Skeletal muscle tissue (tissue), 4 donors: ENCODE measurements around the gene SIRT5. TPM values are rescaled to one million over a fixed set of nuclear protein-coding genes. Genes with fewer than 3 reads are reported as not detected.

Source experiments
- H3K27ac ChIP-seq: one replicate; pipeline ENCODE4 v1.7.0; 2013; ENCODE audit warnings: mild to moderate bottlenecking, low read depth, low read length, inconsistent platforms
- H3K27me3 ChIP-seq, 3 donors: one replicate each; pipeline ENCODE4 v1.7.0; 2013; ENCODE audit warnings: low read length in 3 of 3; ENCODE audit not compliant: control insufficient read depth in 3 of 3, insufficient read depth in 3 of 3
- H3K36me3 ChIP-seq, 3 donors: one replicate each; pipeline ENCODE4 v1.7.0; 2013; ENCODE audit warnings: low read length in 3 of 3; ENCODE audit not compliant: control insufficient read depth in 3 of 3, insufficient read depth in 3 of 3
- H3K4me1 ChIP-seq, 3 donors: one replicate each; pipeline ENCODE4 v1.7.0; 2013; ENCODE audit warnings: low read length in 3 of 3, mild to moderate bottlenecking in 3 of 3; ENCODE audit not compliant: control insufficient read depth in 3 of 3, insufficient read depth in 3 of 3
- H3K4me3 ChIP-seq, 3 donors: one replicate each; pipeline ENCODE4 v1.7.0; 2013; ENCODE audit warnings: low read length in 3 of 3
- H3K9ac ChIP-seq, 3 donors: one replicate each; pipeline ENCODE4 v1.7.0; 2013; ENCODE audit warnings: low read length in 3 of 3, mild to moderate bottlenecking in 3 of 3, moderate library complexity in 2 of 3, low read depth in 1 of 3
- H3K9me3 ChIP-seq, 3 donors: one replicate each; pipeline ENCODE4 v1.7.0; 2013; ENCODE audit warnings: low read length in 3 of 3; ENCODE audit not compliant: control insufficient read depth in 3 of 3
- total RNA-seq: library from RNA; depleted of rRNA; stranded (reverse); fragments of >200 nt; gene quantifications from one replicate; pipeline ENCODE4 v1.2.3, GENCODE V29; 2014
- donor health status: Osteomylitis.

The SIRT5 gene
- total RNA-seq, result 10.4 TPM

DNA sequence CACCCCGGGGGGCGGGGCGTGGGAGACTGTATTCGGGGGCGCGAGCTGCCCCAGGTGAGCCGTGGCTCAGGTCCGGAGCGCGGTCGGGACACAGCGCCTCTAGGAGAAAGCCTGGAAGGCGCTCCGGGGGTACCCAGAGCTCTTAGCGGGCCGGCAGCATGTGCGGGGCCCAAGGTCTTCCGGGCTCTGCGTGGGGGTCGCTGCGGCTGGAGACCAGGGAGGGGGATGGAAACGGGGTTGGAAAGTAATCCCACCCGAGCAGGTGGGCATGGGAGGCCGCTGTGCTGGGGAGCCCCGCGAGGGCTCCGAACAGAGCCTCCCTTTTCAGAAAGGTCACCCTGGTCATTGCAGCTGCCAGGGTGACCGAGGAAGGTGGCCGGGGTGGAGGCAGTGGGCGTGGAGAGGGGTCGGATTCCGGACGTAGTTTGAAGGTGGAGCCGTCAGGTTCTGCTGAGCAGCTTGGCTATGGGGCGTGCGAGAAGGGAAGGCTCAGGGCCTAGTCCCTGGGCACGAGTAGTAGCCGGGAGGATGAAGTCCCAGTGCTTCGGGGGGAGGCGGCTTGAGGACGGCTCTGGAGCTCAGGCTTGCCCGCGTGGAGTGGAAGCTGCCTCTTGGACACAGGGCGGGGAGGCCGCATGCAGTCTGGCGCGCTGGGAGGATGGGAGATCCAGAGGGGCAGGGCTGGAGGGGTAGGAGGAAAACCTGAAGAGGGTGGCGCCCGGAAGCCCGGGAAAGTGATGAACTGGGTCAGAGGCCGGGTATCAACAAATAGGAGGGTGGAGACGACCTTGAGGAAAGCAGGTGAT, at the start of gene SIRT5:
SIRT5 (plus strand) TSS at position 31 of the 806 bp plus-strand sequence. CDS start 9,510 bp downstream, outside the sequence.
- Histone ChIP-seq H3K27me3 (peaks cover 0 to under 1% (median 0%) of the 10 kb centered on the region in 3 donors), H3K4me1 (peaks cover 10 to 18% (median 11%) of the 10 kb centered on the region in 3 donors), H3K4me3 (peak within 1 kb of the TSS; percentile 83 to 92 (median 88)), H3K9me3 (no peaks in the 10 kb centered on the region), H3K27ac (peak within 1 kb of the TSS; percentile 96), H3K9ac (peak within 1 kb of the TSS; percentile 80 to 95 (median 87)), H3K36me3 (no peaks in the 10 kb centered on the region)

- Histone ChIP-seq H3K36me3 (no peaks in the 10 kb centered on the region), H3K4me3 (no peak overlapping the region), H3K9ac (peak overlapping the region in 2 of 3 donors; percentile 71 to 74), H3K27me3 (no peaks in the 10 kb centered on the region), H3K4me1 (peaks cover 16 to 46% (median 30%) of the 10 kb centered on the region in 3 donors), H3K9me3 (no peaks in the 10 kb centered on the region), H3K27ac (peak overlapping the region; percentile 89)
These were observed 49.4 kb upstream of the SIRT5 start for GRCh38 chr6:13524801-13525508.

GRCh38 chr6:13526357-13526726, 48.1 kb upstream of the SIRT5 start:
- H3K4me3 ChIP-seq, result peak overlapping the region in 1 of 3 donors; percentile 4
- H3K9ac ChIP-seq, result peak overlapping the region in 1 of 3 donors; percentile 66
- H3K9me3 ChIP-seq, result no peaks in the 10 kb centered on the region
- H3K4me1 ChIP-seq, result peaks cover 16 to 46% (median 30%) of the 10 kb centered on the region in 3 donors
- H3K36me3 ChIP-seq, result no peaks in the 10 kb centered on the region
- peak overlapping the region; percentile 89 for H3K27ac ChIP-seq
- no peaks in the 10 kb centered on the region for H3K27me3 ChIP-seq

DNA sequence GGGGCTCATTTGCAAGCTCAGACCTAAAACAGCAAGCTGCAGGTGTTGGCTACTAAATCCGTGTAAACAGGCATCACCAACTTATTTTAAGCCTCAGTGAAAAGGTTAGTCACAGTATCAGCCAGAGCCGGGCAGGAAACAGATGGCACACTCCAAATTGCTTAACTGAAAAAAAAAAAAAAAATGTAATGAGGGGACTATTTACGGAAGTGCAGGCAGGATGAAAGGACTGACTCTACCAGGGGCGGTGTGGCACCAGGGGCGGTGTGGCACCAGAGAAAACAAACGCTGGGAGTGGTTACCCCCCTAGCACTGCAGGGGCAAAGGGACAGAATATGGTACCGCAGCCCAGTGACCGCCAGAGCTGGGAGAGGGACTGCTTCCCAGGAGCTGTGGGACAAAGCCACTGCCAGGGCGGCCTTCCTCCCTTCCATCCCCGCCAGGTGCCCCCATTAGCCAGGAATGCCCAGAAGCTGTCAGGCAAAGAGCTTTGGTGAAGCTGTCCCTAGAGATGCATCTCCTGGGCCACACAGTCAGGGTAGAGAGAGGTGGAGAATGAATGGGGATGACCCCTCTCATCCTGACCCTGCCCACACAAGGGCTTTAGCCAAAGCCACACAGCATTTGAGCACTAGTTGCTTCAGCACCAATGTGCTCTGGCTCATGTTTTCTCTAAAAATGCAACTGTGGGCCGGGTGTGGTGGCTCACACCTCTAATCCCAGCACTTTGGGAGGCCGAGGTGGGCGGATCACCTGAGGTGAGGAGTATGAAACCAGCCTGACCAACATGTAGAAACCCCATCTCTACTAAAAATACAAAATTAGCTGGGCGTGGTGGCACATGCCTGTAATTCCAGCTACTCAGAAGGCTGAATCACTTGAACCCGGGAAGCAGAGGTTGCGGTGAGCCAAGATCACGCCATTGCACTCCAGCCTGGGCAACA, 47.4 kb upstream of the SIRT5 start:
- Histone ChIP-seq H3K27ac (peak overlapping the region; percentile 89), H3K36me3 (no peaks in the 10 kb centered on the region), H3K4me1 (peaks cover 16 to 46% (median 30%) of the 10 kb centered on the region in 3 donors), H3K27me3 (no peaks in the 10 kb centered on the region), H3K4me3 (peak overlapping the region in 2 of 3 donors; percentile 4 to 22), H3K9me3 (no peaks in the 10 kb centered on the region), H3K9ac (peak overlapping the region in 1 of 3 donors; percentile 66)

GRCh38 chr6:13527671-13528056, 46.7 kb upstream of the SIRT5 start:
- Histone ChIP-seq H3K27ac (peak overlapping the region; percentile 89), H3K27me3 (no peaks in the 10 kb centered on the region), H3K4me1 (peaks cover 16 to 46% (median 30%) of the 10 kb centered on the region in 3 donors), H3K36me3 (no peaks in the 10 kb centered on the region), H3K9me3 (no peaks in the 10 kb centered on the region), H3K4me3 (no peak overlapping the region), H3K9ac (no peak overlapping the region)

GRCh38 chr6:13528232-13528631, 46.2 kb upstream of the SIRT5 start:
- Histone ChIP-seq H3K4me1 (peaks cover 16 to 43% (median 30%) of the 10 kb centered on the region in 3 donors), H3K9me3 (no peaks in the 10 kb centered on the region), H3K27ac (no peak overlapping the region), H3K36me3 (no peaks in the 10 kb centered on the region), H3K9ac (no peak overlapping the region), H3K4me3 (no peak overlapping the region), H3K27me3 (no peaks in the 10 kb centered on the region)

DNA sequence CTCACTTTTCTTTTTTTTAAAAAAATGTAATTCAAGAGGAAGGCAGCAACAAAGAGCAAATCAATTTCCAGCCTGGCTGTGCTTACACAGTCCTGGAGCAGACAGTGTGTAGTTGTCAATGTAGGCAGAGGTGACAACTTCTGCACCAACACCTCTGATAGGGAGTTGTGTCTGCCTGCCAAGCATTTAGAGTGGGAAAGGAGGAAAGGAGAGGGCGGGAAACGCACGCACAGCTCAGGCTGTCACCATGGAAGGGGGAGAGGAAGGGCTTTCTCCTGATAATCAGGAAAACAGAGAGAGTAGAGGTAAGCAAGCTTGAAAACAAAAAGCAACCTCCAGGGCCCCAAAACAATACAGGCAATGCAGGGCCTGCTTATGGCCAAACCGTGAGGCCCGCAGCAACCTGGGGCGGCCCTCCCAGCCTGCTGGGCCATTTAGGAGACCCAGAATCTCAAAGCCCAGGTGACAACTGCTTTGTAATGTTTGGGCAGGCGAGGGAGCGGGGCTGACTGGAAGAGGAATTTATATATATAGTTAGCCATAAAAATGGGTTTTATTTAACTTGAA, 45.5 kb upstream of the SIRT5 start:
- no peaks in the 10 kb centered on the region for H3K36me3 ChIP-seq
- no peaks in the 10 kb centered on the region for H3K9me3 ChIP-seq
- no peaks in the 10 kb centered on the region for H3K27me3 ChIP-seq
- no peak overlapping the region for H3K4me3 ChIP-seq
- peak overlapping the region in 1 of 3 donors; percentile 30 for H3K9ac ChIP-seq
- no peak overlapping the region for H3K27ac ChIP-seq
- peaks cover 12 to 39% (median 26%) of the 10 kb centered on the region in 3 donors for H3K4me1 ChIP-seq

- Histone ChIP-seq H3K27ac (no peak overlapping the region), H3K36me3 (no peaks in the 10 kb centered on the region), H3K9me3 (no peaks in the 10 kb centered on the region), H3K4me3 (no peak overlapping the region), H3K4me1 (peaks cover 0 to 10% (median 5%) of the 10 kb centered on the region in 3 donors), H3K9ac (no peak overlapping the region), H3K27me3 (no peaks in the 10 kb centered on the region)
These were observed 42.4 kb upstream of the SIRT5 start for GRCh38 chr6:13531956-13532355.

DNA sequence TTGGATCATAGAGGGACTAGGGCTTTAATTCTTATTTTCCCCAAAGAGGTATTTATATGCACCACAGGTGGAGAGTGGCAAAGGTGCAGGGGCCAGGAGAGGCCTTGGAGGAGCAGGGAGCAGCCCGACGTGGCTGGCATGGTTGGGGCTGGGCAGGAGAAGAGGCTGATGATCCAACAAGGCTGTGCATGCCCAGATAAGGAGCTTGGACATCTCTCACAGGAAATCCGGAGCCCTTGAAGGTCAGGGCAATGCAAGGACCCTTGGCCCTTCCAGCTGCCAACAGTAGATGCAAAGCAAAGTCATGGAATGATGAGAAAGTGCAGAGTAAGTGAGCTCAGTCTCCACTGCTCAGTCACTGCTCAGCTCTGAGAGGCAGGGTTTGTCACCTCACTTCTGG, 39.9 kb upstream of the SIRT5 start:
- Histone ChIP-seq H3K4me3 (no peak overlapping the region), H3K9me3 (no peaks in the 10 kb centered on the region), H3K4me1 (peaks cover 0 to 3% (median 0%) of the 10 kb centered on the region in 3 donors), H3K27ac (no peak overlapping the region), H3K27me3 (no peaks in the 10 kb centered on the region), H3K9ac (no peak overlapping the region), H3K36me3 (no peaks in the 10 kb centered on the region)
